Activated CD4-positive, CD25-positive, alpha-beta regulatory T cell treated with anti-CD3 and anti-CD28 coated beads, Interleukin-2, amount 50 U/mL, for 72 hours (primary cell): ENCODE measurements around the gene TAF1L.
A peak's percentile ranks its signal among the peaks of the same experiment; 100 is the strongest.

Experiments used
- DNase-seq: peaks from one replicate; pipeline ENCODE4 v3.0.0; 2021

Gene TAF1L

DNA sequence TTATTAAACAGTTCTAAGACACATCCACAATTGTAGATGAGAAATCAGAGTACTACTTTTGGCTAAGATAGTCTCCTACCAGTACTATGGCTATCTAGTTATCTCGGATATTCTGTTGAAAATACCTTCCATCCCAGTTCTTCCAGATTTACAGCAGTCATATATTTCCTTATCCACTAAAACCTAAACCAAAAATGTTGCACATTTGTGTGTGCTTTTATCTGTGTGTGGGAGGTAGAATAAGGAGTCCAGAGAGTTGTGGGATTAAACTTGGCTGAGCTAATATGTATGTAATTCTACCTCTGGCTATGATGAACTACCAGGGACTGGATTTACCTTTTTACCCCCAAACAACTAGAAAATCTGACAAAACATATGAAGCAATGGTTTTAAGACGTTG is 45.0 kb downstream of the TAF1L start:
- no peak for DNase-seq

- no peak for DNase-seq
Observed at GRCh38 chr9:32589083-32589723, 46.3 kb downstream of the TAF1L start.

- no peak for DNase-seq
Observed at GRCh38 chr9:32587901-32588300, 47.6 kb downstream of the TAF1L start.

GRCh38 chr9:32584784-32585183 is 50.7 kb downstream of the TAF1L start:
- DNase-seq = no peak

DNA sequence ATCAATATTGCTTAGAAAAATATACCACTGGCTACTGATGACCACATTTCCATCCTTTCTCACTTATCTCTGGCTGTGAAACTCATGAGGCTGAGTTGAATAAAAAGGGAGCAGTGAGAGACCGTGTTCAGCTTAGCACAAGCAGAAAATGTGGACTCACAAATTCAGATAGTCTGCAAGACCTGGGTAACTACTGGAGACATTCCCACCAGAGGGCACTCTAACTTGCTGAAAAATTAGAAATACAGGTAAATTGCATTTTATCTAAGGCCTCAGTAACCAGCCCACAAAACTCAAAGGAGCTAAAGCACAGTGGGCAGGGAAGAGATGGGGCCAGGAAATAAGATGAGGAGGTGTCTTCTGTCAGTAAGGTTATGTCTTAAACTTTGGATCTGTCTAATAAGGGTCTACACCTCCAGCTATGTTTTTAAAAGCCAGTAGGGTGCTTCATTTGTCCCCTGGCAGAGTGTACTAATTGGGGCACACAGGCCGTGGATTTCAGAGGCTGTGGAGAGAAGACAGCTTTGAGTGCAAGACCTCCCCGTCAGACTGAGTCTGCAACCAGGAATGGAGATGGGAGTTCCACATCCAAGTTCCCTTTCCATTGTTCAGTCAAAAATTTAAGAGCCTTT is 53.8 kb downstream of the TAF1L start:
- no peak for DNase-seq

GRCh38 chr9:32580631-32581300 is 54.7 kb downstream of the TAF1L start:
- DNase-seq = no peak

DNA sequence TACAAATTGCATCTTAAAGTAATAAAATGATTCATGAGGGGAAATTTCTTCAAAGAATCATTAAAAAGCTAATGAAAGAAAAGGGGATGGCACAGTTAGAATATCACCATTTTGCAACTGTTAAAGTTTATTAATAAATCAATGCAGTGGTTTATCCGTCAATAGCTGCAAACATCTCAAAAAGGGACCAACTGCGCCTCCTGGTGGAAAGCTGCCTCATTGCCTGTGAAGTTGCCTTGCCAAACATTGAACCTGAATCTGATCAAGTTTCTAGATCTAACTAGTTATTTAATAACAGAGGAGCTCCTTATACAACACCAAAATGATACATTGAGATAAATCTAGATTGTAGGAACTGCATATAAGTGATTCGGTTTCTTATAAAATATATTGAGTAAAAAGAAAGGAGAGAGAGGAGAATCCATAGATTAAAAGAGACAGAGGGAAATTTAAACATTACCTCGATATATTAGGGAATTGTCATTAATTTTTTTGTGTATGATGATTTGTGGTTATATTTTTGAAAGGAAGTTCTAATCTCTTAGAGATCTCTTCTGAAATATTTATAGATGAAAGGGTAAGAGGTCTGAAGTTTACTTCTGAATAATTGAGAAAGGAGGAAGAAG is 55.6 kb downstream of the TAF1L start:
- DNase-seq = peak; percentile 78
